Measurements from ENCODE around the gene ARHGAP9.
"Not testable (repeated sequence)": the region's sequence is repeated elsewhere in the genome, so short reads cannot be mapped to it uniquely, and the experiment has no call there.

The ARHGAP9 gene

GRCh38 chr12:57479376-57480115 is at the start of gene ARHGAP9:
ARHGAP9 (minus strand) TSS chr12:57479866; CDS start chr12:57479406, 460 bp downstream.
- peak; percentile 81 for DNase-seq

DNA sequence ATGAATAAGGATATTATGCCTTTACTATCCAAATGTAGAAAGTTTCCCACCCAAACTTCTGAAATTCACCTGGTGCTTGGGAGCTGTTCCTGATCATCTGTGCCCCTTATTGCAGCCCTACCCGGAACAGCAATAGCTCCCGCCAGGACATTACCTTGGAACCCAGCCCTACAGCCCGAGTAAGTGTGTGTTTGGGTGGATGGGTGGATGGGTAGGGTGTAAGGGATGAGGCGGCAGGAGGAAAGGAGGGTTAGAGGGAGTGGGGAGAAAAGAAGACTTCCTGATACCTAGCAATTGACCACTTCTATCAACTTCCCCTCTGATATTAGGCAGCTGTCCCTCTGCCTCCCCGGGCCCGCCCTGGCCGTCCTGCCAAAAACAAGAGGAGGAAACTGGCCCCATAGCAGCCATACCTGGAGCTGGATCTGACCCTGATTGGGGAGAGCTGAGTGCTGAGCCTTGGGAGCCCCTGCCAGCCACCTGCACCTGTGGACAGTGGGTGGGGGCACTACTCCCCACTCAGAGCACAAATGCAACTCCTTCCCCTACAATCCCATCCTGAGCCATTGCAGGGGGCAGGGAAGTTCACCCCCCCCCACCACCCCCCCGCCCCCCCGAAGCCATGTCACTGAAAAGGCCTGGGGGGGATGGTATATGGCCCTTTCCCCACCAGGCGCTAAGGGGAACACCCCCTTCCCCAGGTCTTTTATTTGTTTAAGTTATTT is 49.3 kb upstream of the ARHGAP9 start:
- DNase-seq, result no peak

DNA sequence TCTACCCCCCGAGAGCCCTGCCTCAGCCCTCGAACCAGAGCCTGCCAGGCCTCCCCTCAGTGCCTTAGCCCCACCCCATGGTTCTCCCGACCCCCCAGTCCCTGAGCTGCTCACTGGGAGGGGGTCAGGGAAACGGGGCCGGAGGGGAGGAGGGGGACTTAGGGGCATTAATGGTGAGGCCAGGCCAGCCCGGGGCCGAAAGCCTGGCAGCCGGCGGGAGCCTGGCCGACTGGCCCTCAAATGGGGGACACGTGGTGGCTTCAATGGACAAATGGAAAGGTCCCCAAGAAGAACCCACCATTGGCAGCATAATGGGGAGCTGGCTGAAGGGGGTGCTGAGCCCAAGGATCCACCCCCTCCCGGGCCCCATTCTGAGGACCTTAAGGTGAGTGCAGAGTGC is 48.5 kb upstream of the ARHGAP9 start:
- DNase-seq, result no peak

DNA sequence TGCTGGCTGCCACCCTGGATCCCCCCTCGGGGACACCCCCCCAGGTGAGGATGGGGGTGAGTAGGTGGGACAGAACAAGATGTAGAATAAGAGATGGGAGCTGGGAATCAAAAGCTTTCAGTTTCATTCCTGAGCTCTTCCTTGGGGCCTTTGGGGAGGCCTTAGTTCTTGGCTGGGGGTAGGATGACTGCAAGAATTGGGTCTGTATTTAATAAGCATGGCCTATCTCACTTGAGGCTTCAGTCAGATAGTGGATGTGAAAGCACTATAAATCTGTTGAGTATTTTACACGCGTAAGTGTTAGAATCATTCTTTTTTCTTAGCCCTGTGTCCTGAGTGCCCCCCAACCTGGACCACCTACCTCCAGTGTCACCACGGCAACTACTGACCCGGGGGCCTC is 47.5 kb upstream of the ARHGAP9 start:
- no peak for DNase-seq

GRCh38 chr12:57526477-57527126 is 46.9 kb upstream of the ARHGAP9 start:
- DNase-seq, result no peak

GRCh38 chr12:57525615-57526383 is 46.1 kb upstream of the ARHGAP9 start:
- no peak for DNase-seq

DNA sequence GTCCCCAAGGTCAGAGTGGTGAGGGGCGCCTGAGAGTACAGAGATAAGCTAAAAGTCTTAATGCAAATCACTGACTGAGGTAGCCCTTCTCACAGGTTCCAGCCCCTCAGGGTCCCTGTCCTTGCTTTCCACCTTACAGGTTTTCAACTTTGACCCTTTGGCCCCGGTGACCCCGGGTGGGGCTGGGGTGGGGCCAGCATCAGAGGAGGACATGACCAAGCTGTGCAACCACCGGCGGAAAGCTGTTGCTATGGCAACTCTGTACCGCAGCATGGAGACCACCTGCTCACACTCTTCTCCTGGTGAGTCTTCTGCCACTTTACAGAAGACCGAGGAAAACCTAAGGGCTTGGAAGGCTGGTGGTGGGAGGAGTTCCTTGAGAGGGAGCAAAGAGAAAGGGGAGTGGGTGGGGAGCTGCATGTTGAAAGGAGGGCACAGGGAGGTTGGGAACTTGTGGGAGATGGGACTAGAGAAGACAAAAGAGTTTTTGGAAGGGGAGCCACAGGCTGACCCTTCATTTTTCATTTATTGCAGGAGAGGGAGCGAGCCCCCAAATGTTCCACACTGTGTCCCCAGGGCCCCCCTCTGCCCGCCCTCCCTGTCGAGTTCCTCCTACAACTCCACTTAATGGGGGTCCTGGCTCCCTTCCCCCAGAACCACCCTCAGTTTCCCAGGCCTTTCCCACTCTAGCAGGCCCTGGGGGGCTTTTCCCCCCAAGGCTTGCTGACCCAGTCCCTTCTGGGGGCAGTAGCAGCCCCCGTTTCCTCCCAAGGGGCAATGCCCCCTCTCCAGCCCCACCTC is 45.3 kb upstream of the ARHGAP9 start:
- DNase-seq, result no peak

- DNase-seq, result peak; percentile 35
Observed at GRCh38 chr12:57523706-57524614, 44.3 kb upstream of the ARHGAP9 start.

DNA sequence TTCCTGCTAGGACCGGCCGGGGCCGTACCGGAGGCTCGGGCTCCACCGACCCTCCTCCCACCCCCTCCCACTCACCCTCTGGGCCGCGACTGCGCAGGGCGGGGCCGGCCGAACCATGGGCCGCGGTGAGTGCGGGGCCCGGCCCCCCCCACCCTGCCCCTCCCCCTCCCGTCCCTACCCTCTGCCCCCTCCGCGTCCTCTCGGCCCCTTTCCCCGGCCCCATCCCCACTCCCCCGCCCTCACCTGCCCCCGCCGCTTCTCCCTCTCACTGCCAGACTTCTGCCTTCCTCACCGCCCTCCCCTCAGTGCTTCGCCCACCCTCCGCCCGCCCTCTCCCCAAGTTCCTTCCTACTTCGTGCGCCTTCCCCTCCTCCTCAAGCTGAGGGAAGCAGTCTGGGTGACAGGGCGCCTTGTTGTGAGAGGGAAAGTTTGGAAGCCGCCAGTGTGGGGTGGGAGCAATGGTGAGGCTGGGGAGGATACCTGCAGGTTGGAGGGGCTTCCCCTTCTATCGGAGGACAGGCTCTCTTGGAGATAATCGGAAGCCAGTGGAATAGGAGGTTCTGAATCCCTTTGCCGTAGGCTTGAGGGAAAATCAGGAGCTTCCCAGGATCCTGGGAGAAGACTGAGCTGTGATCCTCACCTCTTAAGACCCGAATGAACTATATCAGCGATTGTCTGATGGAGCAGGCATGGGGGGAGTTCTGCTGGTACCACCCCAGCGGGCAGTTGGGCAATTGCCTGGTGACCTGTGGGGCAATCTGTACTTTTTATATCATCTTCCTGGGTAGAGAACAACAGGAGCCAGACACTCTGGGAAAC is 43.4 kb upstream of the ARHGAP9 start:
- DNase-seq, result peak; percentile 71

- DNase-seq, result peak; percentile 94
Observed at GRCh38 chr12:57522011-57522886, 42.6 kb upstream of the ARHGAP9 start, which contains the start of gene MBD6. MBD6 (plus strand) TSS chr12:57522824; CDS start chr12:57524304, 1,480 bp downstream.

DNA sequence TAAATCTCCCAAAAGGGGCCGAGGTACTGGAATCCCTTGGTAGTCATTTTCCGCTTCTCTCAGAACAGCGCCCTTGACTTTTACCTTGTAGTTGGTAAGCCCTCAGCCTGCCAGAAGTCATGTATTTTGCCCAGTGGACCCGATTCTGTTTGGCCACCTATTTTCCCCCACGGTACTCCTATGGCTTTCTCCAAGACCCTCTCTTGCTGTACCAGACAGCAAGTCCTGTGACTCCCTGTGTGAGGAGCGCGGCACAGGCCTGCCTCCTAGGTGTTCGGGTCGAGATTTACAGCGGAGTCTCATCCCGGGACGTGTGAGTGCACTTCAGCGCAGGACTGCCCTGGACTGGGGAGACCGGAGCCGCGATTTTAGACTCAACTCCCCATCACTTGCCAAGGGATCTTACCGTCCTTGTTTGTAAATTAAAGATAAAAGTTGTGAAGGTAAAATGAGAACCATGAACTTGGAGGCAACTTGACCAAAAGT is 41.9 kb upstream of the ARHGAP9 start:
- DNase-seq, result no peak

DNA sequence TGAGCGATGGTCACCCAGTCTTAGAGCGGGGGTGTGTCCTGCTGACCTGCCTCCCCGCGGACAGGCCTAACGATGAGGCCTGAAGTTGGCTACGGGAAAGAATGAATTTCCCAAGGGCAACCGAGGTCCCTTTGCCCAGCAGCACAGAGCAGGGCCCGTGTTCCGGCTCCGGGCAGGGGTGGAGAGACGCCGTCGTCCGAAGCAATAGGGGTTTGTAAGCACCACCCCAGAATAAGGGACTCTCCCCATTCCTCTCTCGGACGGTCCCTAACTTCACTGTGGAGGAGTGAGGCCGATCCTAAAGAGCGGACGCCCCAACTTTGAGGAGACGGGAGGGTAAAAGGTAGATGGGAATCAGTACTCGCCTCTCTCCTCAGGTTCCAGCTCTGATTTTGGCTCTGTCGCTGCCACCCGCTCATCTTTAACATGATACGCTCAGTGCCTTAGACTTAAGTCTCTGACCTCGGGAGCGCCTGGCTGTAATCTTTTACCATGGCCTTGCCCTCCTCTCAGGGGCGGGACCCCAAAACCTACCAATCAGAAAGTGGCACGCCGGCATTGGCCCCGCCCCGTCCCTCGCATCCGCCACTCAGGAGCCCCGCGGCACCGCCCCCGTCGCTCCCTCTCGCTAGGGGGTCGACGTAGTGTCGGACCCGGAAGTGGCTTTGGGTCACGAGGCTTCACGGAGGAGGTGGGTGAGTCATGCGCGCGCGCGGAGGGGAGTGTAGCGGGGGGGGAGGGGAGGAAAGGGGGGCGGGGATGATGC is 40.6 kb upstream of the ARHGAP9 start, which contains the start of gene DDIT3:
Gene DDIT3, minus strand, starts transcription at position 462 of the 766 bp plus-strand sequence. CDS start 3,108 bp downstream, outside the sequence.
- peak; percentile 100 for DNase-seq

GRCh38 chr12:57519796-57520052 is 40.1 kb upstream of the ARHGAP9 start:
- peak; percentile 38 for DNase-seq

- DNase-seq, result peak; percentile 17
Observed at GRCh38 chr12:57518920-57519795, 39.5 kb upstream of the ARHGAP9 start.

DNA sequence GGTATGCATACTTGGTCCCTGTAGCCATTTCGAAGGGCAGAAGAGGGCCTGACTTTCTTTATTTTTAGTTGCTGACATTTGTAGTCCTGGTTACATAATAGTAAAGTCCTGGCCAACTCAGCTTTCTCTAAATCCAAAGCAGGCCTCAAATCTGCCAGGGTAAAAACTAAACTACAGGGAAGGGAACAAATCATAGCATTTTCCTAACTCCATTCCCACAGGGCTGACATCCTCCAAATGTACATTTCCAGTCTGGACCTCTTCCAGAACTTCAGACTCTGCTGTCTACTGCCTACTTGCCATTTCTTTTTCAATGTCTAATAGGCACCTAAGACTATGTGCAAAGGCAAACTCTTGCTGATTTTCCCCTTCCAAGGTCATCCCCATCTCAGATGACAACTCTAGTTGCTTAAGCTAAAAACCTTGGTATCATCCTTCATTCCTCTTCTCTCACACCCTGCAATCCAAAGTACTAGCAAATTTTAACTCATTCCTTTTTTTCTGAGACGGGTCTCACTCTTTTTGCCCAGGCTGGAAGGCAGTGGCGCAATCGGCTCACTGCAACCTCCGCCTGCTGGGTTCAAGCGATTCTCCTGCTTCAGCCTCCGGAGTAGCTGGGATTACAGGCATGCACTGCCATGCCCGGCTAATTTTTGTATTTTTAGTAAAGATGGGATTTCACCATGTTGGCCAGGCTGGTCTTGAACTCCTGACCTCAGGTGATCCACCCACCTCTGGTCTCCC is 38.7 kb upstream of the ARHGAP9 start:
- DNase-seq, result no peak

- DNase-seq, result not testable (repeated sequence)
Observed at GRCh38 chr12:57517718-57518117, 38.1 kb upstream of the ARHGAP9 start.

Measured in CD4-positive, alpha-beta T cell treated with Interleukin-15 for 1 hour (primary cell).